Measurements from ENCODE around the gene BRD7.

DNA sequence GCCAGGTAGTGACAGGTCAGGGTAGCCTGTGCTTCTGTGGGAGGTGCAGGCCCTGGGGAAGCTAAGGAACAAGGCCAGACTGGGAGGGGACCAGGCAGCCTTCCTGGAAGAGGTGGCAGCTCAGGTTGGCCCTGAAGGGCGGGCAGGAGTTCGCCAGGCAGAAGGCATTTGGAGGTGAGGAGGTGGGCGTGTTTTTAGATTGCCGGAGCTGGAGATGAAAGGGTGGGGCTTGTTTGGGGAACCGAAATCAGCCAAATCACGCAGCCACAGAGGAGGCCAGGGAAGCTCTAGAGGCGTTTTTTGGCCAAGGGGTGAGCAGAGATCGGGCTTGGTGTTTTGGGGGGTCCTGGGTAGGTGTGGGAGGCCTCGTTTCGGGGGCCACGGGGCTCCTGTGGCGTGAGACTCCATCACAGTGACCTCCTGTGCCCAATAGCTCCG is 94.9 kb downstream of the BRD7 start:
- TF ChIP-seq CTCF (IDR thresholded peaks at IDR 0.05; ENCODE audit: low read depth, low read length) (no peak), EZH2phosphoT487 (IDR thresholded peaks at IDR 0.05; ENCODE audit: low read depth) (no peak)
